ENCODE data around the gene CLIC1. TPM values are rescaled to one million over a fixed set of nuclear protein-coding genes. Genes with fewer than 3 reads are reported as not detected.

Gene CLIC1
- total and polyA plus RNA-seq, 8 donors = 226 to 465 (median 265) TPM

DNA sequence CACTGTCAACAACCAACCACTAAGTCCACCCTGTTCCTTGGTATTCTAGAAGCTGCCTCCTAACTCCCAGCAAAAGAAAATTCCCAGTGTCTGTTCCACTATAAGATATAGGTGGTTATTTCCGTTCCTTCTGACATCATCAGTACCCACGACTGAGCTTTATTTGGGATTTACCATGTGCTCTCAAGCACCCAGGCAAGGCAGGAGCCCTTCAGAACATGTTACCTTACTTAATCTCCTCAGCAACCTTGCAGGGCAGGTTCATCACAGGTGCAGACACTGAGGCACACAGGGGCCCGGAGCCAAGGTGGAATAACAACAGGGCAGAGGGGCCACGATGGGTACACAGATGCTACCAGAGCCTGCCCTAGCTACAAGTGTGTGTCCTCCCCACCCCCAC, 44.0 kb downstream of the CLIC1 start:
- H3K4me1 ChIP-seq = no peaks in the 10 kb centered on the region
- peaks cover 0 to 97% of the 10 kb centered on the region in 2 donors for H3K36me3 ChIP-seq
- H3K27me3 ChIP-seq = no peaks in the 10 kb centered on the region
- H3K9me3 ChIP-seq = no peaks in the 10 kb centered on the region
- intact Hi-C loops (cut with DNase I) = no loop called here
- ATAC-seq = no peak
- TF ChIP-seq, protein P1, sequence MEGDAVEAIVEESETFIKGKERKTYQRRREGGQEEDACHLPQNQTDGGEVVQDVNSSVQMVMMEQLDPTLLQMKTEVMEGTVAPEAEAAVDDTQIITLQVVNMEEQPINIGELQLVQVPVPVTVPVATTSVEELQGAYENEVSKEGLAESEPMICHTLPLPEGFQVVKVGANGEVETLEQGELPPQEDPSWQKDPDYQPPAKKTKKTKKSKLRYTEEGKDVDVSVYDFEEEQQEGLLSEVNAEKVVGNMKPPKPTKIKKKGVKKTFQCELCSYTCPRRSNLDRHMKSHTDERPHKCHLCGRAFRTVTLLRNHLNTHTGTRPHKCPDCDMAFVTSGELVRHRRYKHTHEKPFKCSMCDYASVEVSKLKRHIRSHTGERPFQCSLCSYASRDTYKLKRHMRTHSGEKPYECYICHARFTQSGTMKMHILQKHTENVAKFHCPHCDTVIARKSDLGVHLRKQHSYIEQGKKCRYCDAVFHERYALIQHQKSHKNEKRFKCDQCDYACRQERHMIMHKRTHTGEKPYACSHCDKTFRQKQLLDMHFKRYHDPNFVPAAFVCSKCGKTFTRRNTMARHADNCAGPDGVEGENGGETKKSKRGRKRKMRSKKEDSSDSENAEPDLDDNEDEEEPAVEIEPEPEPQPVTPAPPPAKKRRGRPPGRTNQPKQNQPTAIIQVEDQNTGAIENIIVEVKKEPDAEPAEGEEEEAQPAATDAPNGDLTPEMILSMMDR (IDR thresholded peaks at IDR 0.05) = no peak
- H3K27ac ChIP-seq = no peak overlapping the region
- H3K4me3 ChIP-seq = no peak overlapping the region
- no peak for DNase-seq

DNA sequence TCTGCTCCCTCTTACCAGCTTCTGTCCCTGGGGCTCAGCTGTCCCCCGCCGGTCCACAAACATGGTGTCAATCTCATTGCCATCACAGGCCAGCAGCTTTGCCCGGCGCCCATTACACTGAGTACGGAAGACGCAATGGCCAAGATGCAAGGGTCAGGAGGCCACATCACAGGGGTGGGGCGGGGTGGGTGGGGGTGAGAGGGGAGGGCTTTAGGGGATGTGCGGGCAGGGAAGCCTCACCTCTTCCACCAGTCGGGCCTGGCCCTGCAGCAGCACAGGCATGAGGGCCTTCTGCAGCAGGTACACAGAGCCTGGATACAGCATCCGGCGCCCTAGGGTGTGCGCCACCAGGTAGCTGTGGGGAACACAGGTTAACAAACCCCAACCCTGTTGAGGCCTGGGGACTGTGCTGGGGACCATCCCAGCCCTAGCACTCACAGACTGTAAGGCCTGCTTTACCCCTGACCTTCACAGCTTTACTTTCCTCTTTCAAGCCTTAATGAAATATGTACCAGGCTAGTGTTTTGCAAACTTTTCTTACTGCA, 44.7 kb downstream of the CLIC1 start:
- no peak overlapping the region for H3K27ac ChIP-seq
- no peaks in the 10 kb centered on the region for H3K4me1 ChIP-seq
- no peak overlapping the region for H3K4me3 ChIP-seq
- H3K27me3 ChIP-seq = no peaks in the 10 kb centered on the region
- TF ChIP-seq, protein P1 (IDR thresholded peaks at IDR 0.05) = no peak
- H3K36me3 ChIP-seq = peaks cover 0 to 100% of the 10 kb centered on the region in 2 donors
- H3K9me3 ChIP-seq = no peaks in the 10 kb centered on the region
- ATAC-seq (no peak), DNase-seq (no peak)
- intact Hi-C loops (cut with DNase I) = no loop called here

DNA sequence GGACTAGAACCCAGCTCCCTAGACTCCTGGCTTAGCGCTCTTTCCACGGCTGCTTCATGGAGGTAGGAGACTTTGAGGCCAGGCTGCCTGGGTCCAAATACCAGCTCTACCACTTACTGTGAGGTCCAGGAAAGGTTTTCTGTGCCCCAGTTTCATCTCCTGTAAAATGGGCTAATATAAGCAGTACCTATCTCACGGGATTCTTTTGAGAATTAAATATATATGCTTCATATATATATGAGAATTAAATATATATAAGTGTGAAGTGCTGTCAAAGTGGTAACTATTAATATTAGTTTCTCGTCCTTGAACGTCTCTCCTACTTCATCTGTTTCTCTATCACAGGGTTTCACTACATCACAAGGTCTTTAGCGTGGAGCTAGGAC, 45.3 kb downstream of the CLIC1 start:
- Histone ChIP-seq H3K27ac (no peak overlapping the region), H3K27me3 (no peaks in the 10 kb centered on the region), H3K4me3 (no peak overlapping the region), H3K36me3 (peaks cover 0 to 100% of the 10 kb centered on the region in 2 donors), H3K4me1 (no peaks in the 10 kb centered on the region), H3K9me3 (no peaks in the 10 kb centered on the region)
- intact Hi-C loops (cut with DNase I) = no loop called here
- TF ChIP-seq, protein P1 (IDR thresholded peaks at IDR 0.05) = no peak
- ATAC-seq = no peak
- DNase-seq = no peak

DNA sequence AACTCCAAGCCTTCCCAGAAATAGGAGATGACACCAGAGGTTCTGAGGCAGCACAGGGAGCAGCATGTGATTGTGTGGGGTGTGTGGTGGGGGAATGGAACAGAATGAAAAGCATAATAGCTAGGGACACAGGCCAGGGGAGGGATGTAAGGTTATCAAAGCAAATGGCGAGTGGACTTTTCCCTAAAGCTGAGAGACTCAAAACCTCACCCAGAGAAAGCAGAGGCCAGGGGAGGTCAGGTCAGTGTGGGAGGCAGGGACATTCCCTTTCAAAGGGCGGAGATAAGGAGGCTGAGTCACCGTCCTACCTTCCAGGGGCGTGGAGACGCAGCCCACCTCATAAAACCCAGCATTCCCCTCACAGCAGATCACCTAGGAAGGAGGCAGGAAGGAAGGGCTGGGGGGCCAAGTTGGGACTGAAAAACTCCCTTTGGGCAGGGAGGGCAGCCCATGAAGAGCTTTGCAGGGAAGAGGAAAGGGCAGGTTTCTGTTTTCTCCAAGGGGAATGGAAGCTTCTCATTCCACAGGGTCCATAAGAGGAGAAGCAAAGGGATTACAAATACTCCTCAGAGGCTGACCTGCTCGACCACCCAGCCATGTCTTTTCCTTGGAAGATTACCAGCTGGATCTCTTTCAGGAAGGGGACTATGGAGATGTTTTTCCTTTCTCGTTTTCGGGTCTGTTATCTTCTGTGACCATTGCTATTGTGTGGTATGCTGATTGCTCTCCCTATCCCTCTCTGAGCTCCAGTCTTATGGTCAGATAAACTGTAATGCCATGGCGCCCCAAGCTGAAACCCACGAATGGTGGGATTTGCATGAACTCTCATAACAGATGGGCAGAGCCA, 45.9 kb downstream of the CLIC1 start:
- peak; percentile 25 for ATAC-seq
- intact Hi-C loops (cut with DNase I) = no loop called here
- H3K27ac ChIP-seq = no peak overlapping the region
- TF ChIP-seq, protein P1 (IDR thresholded peaks at IDR 0.05) = no peak
- no peaks in the 10 kb centered on the region for H3K9me3 ChIP-seq
- H3K4me3 ChIP-seq = no peak overlapping the region
- no peaks in the 10 kb centered on the region for H3K27me3 ChIP-seq
- peaks cover 0 to 100% of the 10 kb centered on the region in 2 donors for H3K36me3 ChIP-seq
- H3K4me1 ChIP-seq = no peaks in the 10 kb centered on the region
- no peak for DNase-seq

DNA sequence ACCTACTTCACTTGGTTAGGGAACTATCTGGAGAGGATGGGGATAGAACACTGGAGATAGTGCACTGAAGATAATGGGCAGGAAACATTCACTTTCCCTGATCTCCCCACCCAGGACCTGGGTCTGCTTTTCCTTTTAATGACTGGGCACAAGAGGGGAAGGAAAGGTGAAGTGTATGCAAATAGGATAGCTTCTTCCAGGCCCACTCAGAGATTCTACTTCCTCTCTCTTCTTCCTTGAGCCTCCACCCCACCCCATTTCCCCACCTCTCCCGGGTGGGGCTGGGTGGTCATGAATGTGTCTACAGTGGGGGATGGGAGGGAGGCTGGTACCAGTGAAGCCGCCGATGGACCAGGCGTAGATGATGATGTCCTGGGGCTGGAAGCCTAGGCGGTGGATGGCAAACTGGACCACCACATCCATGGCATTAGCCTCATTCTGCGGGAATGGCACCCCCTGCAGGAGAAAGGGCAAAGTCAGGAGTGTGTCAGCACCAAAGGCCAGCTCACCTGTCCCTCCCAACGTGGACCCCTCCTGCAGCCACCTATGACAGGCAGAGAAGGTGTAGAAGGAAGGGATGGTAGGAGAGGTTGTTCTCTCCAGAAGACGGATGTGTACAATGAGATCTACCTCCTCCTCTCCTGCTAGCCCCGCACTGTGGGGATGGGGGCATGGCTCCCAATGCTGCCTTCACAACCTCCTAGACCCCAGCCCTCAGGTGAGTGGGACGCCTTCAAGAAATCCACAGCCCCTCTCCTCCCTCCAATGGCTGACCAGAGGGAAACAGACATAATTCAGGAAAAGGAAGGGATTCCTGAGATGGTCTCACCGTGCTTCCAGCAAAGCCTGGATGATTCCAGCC, 46.9 kb downstream of the CLIC1 start:
- no peaks in the 10 kb centered on the region for H3K27me3 ChIP-seq
- intact Hi-C loops (cut with DNase I) = no loop called here
- no peak overlapping the region for H3K27ac ChIP-seq
- no peaks in the 10 kb centered on the region for H3K4me1 ChIP-seq
- TF ChIP-seq, protein P1 (IDR thresholded peaks at IDR 0.05) = no peak
- H3K4me3 ChIP-seq = no peak overlapping the region
- H3K9me3 ChIP-seq = no peaks in the 10 kb centered on the region
- DNase-seq (no peak), ATAC-seq (no peak)
- peaks cover 0 to 100% of the 10 kb centered on the region in 2 donors for H3K36me3 ChIP-seq

Data from left lung (tissue), 10 donors.